SK-N-SH treated with all-trans-retinoic acid at 6 μM for 48 hours (cell line): ENCODE results near the gene GPR148.
A peak's percentile ranks its signal among the peaks of the same experiment; 100 is the strongest.

Source experiments
- ATAC-seq: fragments of 200-7000 bp; cut with Tn5 transposase; 3 replicates; pipeline ENCODE4 v1.9.1; 2020; ENCODE audit warnings: mild to moderate bottlenecking, moderate library complexity
- ARNTL ChIP-seq: fragments of 450-650 bp; formaldehyde crosslinking; IDR thresholded peaks from 2 replicates; pipeline ENCODE4 v1.5.0; 2020; ENCODE audit warnings: low read depth, mild to moderate bottlenecking, moderate library complexity, borderline replicate concordance
- BACH2 ChIP-seq: fragments of 250-450 bp; sonication (Bioruptor Pico); IDR thresholded peaks from 2 replicates; pipeline ENCODE4 v1.9.0; 2021; ENCODE audit warnings: mild to moderate bottlenecking, borderline replicate concordance
- ESRRG ChIP-seq: fragments of 250-450 bp; sonication (Bioruptor Pico); IDR thresholded peaks from 2 replicates; pipeline ENCODE4 v1.6.1; 2021; ENCODE audit warnings: mild to moderate bottlenecking
- GLIS3 ChIP-seq: fragments of 250-450 bp; sonication (Bioruptor Pico); IDR thresholded peaks from 2 replicates; pipeline ENCODE4 v1.5.0; 2020; ENCODE audit warnings: mild to moderate bottlenecking, moderate library complexity
- ISL1 ChIP-seq: fragments of 250-450 bp; sonication (Bioruptor Pico); IDR thresholded peaks from 2 replicates; pipeline ENCODE4 v2.1.2; 2022; ENCODE audit warnings: mild to moderate bottlenecking, moderate library complexity
- OSR1 ChIP-seq: fragments of 250-450 bp; sonication (Bioruptor Pico); IDR thresholded peaks from 2 replicates; pipeline ENCODE4 v1.8.0; 2022; ENCODE audit warnings: moderate library complexity, mild to moderate bottlenecking, inconsistent platforms
- TCF4 ChIP-seq: fragments of 250-450 bp; sonication (Bioruptor Pico); IDR thresholded peaks from 2 replicates; pipeline ENCODE4 v1.8.0; 2021; ENCODE audit warnings: mild to moderate bottlenecking, moderate library complexity, borderline replicate concordance
- TOX ChIP-seq: fragments of 250-450 bp; sonication (Bioruptor Pico); IDR thresholded peaks from 2 replicates; pipeline ENCODE4 v1.8.0; 2021; ENCODE audit warnings: mild to moderate bottlenecking, moderate library complexity, borderline replicate concordance
- ZC3H10 ChIP-seq: fragments of 250-450 bp; sonication (Bioruptor Pico); IDR thresholded peaks from 2 replicates; pipeline ENCODE4 v1.5.1; 2021; ENCODE audit warnings: mild to moderate bottlenecking, moderate library complexity
- ZFP30 ChIP-seq: fragments of 450-650 bp; formaldehyde crosslinking; IDR thresholded peaks from 2 replicates; pipeline ENCODE4 v1.5.0; 2022; ENCODE audit warnings: mild to moderate bottlenecking, moderate library complexity
- ZNF70 ChIP-seq: fragments of 450-650 bp; formaldehyde crosslinking; IDR thresholded peaks from 2 replicates; pipeline ENCODE4 v1.5.0; 2020; ENCODE audit warnings: mild to moderate bottlenecking, moderate library complexity
- TF ChIP-seq, protein P1 (sequence below): fragments of 250-450 bp; sonication (Bioruptor Pico); IDR thresholded peaks from 2 replicates; pipeline ENCODE4 v1.8.0; 2021; ENCODE audit warnings: low read depth, mild to moderate bottlenecking, moderate library complexity, borderline replicate concordance
- TF ChIP-seq, protein P2 (sequence below): fragments of 250-450 bp; sonication (Bioruptor Pico); IDR thresholded peaks from 2 replicates; pipeline ENCODE4 v1.5.1; 2021; ENCODE audit warnings: mild to moderate bottlenecking, moderate library complexity
- TF ChIP-seq, protein P3 (sequence below): fragments of 250-450 bp; sonication (Bioruptor Pico); IDR thresholded peaks from 2 replicates; pipeline ENCODE4 v1.5.0; 2020; ENCODE audit warnings: mild to moderate bottlenecking, moderate library complexity
- TF ChIP-seq, protein P4 (sequence below): fragments of 250-450 bp; sonication (Bioruptor Pico); IDR thresholded peaks from 2 replicates; pipeline ENCODE4 v1.5.1; 2020; ENCODE audit warnings: low read depth, mild to moderate bottlenecking, moderate library complexity

The GPR148 gene

GRCh38 chr2:130754811-130755210, 25.9 kb downstream of the GPR148 start:
- TF ChIP-seq, protein P1, sequence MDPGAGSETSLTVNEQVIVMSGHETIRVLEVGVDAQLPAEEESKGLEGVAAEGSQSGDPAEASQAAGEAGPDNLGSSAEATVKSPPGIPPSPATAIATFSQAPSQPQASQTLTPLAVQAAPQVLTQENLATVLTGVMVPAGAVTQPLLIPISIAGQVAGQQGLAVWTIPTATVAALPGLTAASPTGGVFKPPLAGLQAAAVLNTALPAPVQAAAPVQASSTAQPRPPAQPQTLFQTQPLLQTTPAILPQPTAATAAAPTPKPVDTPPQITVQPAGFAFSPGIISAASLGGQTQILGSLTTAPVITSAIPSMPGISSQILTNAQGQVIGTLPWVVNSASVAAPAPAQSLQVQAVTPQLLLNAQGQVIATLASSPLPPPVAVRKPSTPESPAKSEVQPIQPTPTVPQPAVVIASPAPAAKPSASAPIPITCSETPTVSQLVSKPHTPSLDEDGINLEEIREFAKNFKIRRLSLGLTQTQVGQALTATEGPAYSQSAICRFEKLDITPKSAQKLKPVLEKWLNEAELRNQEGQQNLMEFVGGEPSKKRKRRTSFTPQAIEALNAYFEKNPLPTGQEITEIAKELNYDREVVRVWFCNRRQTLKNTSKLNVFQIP (CRISPR knock-in tag): no peak
- no peak for TF ChIP-seq ZC3H10 (CRISPR knock-in tag)
- TF ChIP-seq TOX (CRISPR knock-in tag): no peak
- no peak for TF ChIP-seq BACH2 (CRISPR knock-in tag)
- TF ChIP-seq, protein P2, sequence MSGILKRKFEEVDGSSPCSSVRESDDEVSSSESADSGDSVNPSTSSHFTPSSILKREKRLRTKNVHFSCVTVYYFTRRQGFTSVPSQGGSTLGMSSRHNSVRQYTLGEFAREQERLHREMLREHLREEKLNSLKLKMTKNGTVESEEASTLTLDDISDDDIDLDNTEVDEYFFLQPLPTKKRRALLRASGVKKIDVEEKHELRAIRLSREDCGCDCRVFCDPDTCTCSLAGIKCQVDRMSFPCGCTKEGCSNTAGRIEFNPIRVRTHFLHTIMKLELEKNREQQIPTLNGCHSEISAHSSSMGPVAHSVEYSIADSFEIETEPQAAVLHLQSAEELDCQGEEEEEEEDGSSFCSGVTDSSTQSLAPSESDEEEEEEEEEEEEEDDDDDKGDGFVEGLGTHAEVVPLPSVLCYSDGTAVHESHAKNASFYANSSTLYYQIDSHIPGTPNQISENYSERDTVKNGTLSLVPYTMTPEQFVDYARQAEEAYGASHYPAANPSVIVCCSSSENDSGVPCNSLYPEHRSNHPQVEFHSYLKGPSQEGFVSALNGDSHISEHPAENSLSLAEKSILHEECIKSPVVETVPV: no peak
- no peak for TF ChIP-seq OSR1
- TF ChIP-seq ZNF70 (CRISPR knock-in tag): no peak
- TF ChIP-seq, protein P3, sequence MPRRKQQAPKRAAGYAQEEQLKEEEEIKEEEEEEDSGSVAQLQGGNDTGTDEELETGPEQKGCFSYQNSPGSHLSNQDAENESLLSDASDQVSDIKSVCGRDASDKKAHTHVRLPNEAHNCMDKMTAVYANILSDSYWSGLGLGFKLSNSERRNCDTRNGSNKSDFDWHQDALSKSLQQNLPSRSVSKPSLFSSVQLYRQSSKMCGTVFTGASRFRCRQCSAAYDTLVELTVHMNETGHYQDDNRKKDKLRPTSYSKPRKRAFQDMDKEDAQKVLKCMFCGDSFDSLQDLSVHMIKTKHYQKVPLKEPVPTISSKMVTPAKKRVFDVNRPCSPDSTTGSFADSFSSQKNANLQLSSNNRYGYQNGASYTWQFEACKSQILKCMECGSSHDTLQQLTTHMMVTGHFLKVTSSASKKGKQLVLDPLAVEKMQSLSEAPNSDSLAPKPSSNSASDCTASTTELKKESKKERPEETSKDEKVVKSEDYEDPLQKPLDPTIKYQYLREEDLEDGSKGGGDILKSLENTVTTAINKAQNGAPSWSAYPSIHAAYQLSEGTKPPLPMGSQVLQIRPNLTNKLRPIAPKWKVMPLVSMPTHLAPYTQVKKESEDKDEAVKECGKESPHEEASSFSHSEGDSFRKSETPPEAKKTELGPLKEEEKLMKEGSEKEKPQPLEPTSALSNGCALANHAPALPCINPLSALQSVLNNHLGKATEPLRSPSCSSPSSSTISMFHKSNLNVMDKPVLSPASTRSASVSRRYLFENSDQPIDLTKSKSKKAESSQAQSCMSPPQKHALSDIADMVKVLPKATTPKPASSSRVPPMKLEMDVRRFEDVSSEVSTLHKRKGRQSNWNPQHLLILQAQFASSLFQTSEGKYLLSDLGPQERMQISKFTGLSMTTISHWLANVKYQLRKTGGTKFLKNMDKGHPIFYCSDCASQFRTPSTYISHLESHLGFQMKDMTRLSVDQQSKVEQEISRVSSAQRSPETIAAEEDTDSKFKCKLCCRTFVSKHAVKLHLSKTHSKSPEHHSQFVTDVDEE (CRISPR knock-in tag): no peak
- ATAC-seq: no peak

- no peak for ATAC-seq
Observed at GRCh38 chr2:130755256-130756052, 26.6 kb downstream of the GPR148 start, which contains the start of gene AMER3. TSS of gene AMER3 (plus strand) at chr2:130755540. CDS start at chr2:130762073, 6,533 bp downstream.

DNA sequence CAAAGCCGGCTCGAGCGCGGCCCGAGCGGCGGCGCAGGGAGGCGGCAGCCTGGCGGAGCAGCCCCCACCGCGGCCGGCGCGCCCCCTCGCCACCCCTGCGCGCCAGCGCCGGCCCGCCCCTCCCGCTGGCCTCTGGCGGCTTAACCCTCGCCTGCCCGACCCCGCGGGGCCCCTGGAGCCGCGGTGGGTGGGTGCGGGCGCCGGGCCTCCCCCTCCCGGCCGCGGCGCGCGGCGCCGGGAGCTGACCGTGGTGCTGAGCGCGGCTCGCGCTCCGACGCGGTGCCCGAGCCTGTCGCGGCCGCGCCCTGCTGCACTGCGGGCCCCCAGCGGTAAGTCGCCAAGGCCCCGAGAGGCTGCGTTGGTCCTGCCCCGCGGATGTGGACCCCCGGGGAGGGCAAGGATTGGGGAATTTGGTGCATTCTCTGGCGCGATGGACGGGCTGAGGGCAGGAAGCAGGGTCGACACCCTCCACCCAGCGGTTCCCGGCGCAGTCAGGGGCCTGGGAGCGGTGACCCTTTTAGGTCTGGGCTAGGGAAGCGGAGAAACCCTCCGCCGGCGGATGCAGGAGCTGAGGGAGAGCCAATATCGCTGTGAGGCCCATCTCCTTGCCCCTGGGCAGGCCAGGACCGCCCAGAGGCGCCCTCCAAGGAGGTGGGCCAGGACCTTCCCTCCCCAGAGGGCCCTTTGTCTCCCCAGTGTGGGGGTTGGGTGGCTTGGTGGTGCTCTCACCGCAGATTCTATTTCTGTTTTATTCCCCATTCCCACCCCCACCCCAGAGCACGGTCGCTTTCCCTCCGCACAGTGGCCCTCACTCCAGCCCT, 27.4 kb downstream of the GPR148 start:
- ATAC-seq: peak; percentile 87
- TF ChIP-seq ARNTL (CRISPR knock-in tag): no peak

More at GRCh38 chr2:130755256-130756052, 26.6 kb downstream of the GPR148 start, which contains the start of gene AMER3:
- TF ChIP-seq TOX (CRISPR knock-in tag): no peak
- TF ChIP-seq ISL1: no peak
- TF ChIP-seq, protein P4, sequence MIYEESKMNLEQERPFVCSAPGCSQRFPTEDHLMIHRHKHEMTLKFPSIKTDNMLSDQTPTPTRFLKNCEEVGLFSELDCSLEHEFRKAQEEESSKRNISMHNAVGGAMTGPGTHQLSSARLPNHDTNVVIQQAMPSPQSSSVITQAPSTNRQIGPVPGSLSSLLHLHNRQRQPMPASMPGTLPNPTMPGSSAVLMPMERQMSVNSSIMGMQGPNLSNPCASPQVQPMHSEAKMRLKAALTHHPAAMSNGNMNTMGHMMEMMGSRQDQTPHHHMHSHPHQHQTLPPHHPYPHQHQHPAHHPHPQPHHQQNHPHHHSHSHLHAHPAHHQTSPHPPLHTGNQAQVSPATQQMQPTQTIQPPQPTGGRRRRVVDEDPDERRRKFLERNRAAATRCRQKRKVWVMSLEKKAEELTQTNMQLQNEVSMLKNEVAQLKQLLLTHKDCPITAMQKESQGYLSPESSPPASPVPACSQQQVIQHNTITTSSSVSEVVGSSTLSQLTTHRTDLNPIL: no peak
- TF ChIP-seq ESRRG (CRISPR knock-in tag): no peak
- TF ChIP-seq ARNTL (CRISPR knock-in tag): no peak
- no peak for TF ChIP-seq TCF4 (CRISPR knock-in tag)
- TF ChIP-seq, protein P1 (CRISPR knock-in tag): no peak
- no peak for TF ChIP-seq GLIS3 (CRISPR knock-in tag)
- TF ChIP-seq ZFP30 (CRISPR knock-in tag): no peak
